PC-9 (cell line): ENCODE data around the gene ITGA8. TPM values are rescaled to one million over a fixed set of nuclear protein-coding genes. Genes with fewer than 3 reads are reported as not detected.

ENCODE experiments used
- BruUV-seq: library from RNA; stranded (reverse); fragments of 400-500 nt; replicated peaks from 2 replicates; lab custom pipeline; 2021; lab: Mats Ljungman, UMichigan
- CTCF ChIA-PET: fragments of 300-600 bp; sonication (Branson Sonifier 250); formaldehyde crosslinking; loops from one replicate; lab custom pipeline; 2022; ENCODE audit warnings: antibody characterized with exemption; lab: Charles Lee
- POLR2A ChIA-PET: fragments of 300-600 bp; sonication (Branson Sonifier 250); formaldehyde crosslinking; loops from one replicate; lab custom pipeline; 2022; ENCODE audit warnings: antibody characterized with exemption; ENCODE audit not compliant: unreplicated experiment; lab: Charles Lee
- DNase-seq, 2 experiments: peaks; one replicate each; pipeline versions ENCODE4 v3.0.0 to v3.0.0-alpha.2; 2015 to 2022; ENCODE audit warnings: mixed read lengths in 1 of 2
- H2AFZ ChIP-seq: fragments of 200-600 bp; sonication (generic); 2 replicates; pipeline ENCODE4 v1.8.1; 2017; ENCODE audit warnings: antibody characterized with exemption
- H3F3A ChIP-seq: fragments of 200-600 bp; sonication (generic); 2 replicates; pipeline ENCODE4 v1.8.1; 2017; ENCODE audit warnings: antibody characterized with exemption, mild to moderate bottlenecking, low read depth; ENCODE audit not compliant: insufficient read depth
- H3K27ac ChIP-seq: fragments of 200-600 bp; sonication (generic); 2 replicates; pipeline ENCODE4 v1.6.1; 2016; ENCODE audit warnings: mixed run types
- H3K27me3 ChIP-seq: fragments of 200-600 bp; sonication (generic); 2 replicates; pipeline ENCODE4 v1.6.1; 2016; ENCODE audit warnings: low read depth, mixed run types; ENCODE audit not compliant: insufficient read depth
- H3K36me3 ChIP-seq: fragments of 200-600 bp; sonication (generic); 2 replicates; pipeline ENCODE4 v1.6.1; 2016; ENCODE audit warnings: low read depth, mixed run types
- H3K4me1 ChIP-seq: fragments of 200-600 bp; sonication (generic); replicated peaks from 2 replicates; pipeline ENCODE4 v1.6.1; 2016; ENCODE audit warnings: mixed run types; ENCODE audit not compliant: insufficient read depth
- H3K4me2 ChIP-seq: fragments of 200-600 bp; sonication (generic); 2 replicates; pipeline ENCODE4 v1.6.1; 2017; ENCODE audit warnings: mixed run types
- H3K4me3 ChIP-seq: fragments of 200-600 bp; sonication (generic); 2 replicates; pipeline ENCODE4 v1.6.1; 2016; ENCODE audit warnings: mixed run types
- H3K79me2 ChIP-seq: fragments of 200-600 bp; sonication (generic); 2 replicates; pipeline ENCODE4 v1.6.1; 2017; ENCODE audit warnings: low read depth, mixed run types
- H3K9me2 ChIP-seq: fragments of 200-600 bp; sonication (generic); 2 replicates; pipeline ENCODE4 v1.8.1; 2017; ENCODE audit warnings: mild to moderate bottlenecking; ENCODE audit not compliant: insufficient read depth
- H3K9me3 ChIP-seq: fragments of 200-600 bp; sonication (generic); 2 replicates; pipeline ENCODE4 v1.8.1; 2016; ENCODE audit warnings: low read depth; ENCODE audit not compliant: insufficient read depth
- H4K20me1 ChIP-seq: fragments of 200-600 bp; sonication (generic); 2 replicates; pipeline ENCODE4 v1.8.1; 2017; ENCODE audit not compliant: insufficient read depth
- EZH2 ChIP-seq: fragments of 200-600 bp; sonication (generic); IDR thresholded peaks from 2 replicates; pipeline ENCODE4 v1.8.0; 2017; ENCODE audit warnings: antibody characterized with exemption, low read depth
- intact Hi-C: fragments of 100-400 bp; cut with micrococcal nuclease; formaldehyde crosslinking; loops from one replicate; pipeline ENCODE4 v1.10.0; 2022; ENCODE audit not compliant: unreplicated experiment
- total RNA-seq: library from RNA; stranded (reverse); gene quantifications from 2 replicates; pipeline ENCODE4 v1.2.3, GENCODE V29; 2021
- TF ChIP-seq, protein P1 (sequence below): fragments of 200-600 bp; sonication (generic); conservative IDR thresholded peaks from 2 replicates; pipeline ENCODE4 v1.6.1; 2017; ENCODE audit warnings: mixed run types, antibody characterized with exemption, mild to moderate bottlenecking, moderate library complexity

Gene ITGA8
- total RNA-seq, 1 experiment from 2014 or later: not detected

DNA sequence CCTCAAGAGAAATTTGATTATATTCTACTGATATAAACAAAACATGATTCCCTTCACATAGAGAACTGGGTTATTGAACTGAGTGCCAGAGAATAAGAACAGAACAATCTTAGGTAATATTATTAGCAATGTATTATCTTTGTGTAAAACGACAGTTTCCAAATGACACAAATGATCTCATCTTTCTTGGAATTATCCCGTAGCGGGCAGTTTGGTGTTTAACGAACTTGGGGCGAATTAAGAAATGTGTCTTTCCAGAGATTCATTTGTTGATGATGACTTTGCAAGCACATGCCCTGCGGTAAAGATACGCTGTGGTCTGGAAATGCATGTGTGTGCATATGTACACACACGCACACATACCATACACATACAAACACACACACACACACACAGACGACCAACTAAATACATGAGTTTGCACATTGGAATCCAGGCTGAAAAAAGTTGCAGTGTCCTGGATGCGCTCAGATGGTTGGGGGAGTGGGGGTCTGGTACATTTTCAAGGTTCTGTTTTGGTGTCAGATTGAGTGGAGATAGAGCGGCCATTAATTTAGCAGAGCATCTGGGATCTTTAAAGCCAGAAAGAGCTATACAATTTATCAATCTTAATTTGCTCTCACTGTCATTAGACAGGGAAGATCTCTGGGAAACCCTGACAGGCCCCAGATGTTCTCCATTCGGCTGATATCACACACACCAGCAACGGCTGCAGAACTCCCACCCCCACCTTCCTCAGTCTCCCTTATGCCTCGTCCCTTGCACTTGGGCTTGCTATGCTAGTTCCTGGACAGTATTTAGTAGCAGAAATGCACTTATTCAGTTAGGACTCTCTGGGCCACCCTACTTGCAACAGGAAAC is 236.3 kb downstream of the ITGA8 start:
- CTCF ChIA-PET: no interaction called here
- H3K27me3 ChIP-seq: peaks cover 20% of the 10 kb centered on the region

DNA sequence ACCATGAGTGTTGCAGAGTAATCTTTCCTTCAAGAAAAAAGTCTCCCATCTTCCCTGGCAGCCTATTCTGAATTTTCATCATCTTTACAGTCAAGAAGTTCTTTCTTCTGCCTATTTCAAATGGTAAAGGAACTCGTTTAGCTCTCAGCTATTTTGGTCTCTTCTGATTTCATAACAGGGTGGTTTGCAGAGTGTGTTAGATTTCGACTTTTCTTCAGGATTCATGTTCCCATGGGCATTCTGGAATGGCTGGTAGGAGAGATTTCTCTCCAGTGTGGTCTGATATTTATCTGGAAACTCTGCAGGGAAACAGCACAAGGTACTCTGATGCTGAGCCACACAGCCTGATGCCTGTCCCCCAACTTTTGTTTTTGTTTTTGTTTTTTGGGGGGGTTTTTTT is 237.6 kb downstream of the ITGA8 start:
- BruUV-seq: no TSS peak
- CTCF ChIA-PET: no interaction called here
- H3K27me3 ChIP-seq: peaks cover 21% of the 10 kb centered on the region; the same call in 1 of the 2 replicates

More for the DNA sequence above, 236.3 kb downstream of the ITGA8 start:
- Histone ChIP-seq H3K9me3 (no peaks in the 10 kb centered on the region), H3K4me3 (no peak overlapping the region), H3K4me2 (no peak overlapping the region), H3F3A (no peaks in the 10 kb centered on the region), H3K27ac (no peak overlapping the region), H3K4me1 (no peaks in the 10 kb centered on the region), H3K36me3 (no peaks in the 10 kb centered on the region), H3K79me2 (no peaks in the 10 kb centered on the region), H3K9me2 (no peaks in the 10 kb centered on the region), H4K20me1 (no peaks in the 10 kb centered on the region), H2AFZ (no peak overlapping the region)
- DNase-seq: no peak
- no TSS peak for BruUV-seq
- intact Hi-C loops: no loop called here
- POLR2A ChIA-PET: no interaction called here
- no peak for TF ChIP-seq EZH2
- TF ChIP-seq, protein P1, sequence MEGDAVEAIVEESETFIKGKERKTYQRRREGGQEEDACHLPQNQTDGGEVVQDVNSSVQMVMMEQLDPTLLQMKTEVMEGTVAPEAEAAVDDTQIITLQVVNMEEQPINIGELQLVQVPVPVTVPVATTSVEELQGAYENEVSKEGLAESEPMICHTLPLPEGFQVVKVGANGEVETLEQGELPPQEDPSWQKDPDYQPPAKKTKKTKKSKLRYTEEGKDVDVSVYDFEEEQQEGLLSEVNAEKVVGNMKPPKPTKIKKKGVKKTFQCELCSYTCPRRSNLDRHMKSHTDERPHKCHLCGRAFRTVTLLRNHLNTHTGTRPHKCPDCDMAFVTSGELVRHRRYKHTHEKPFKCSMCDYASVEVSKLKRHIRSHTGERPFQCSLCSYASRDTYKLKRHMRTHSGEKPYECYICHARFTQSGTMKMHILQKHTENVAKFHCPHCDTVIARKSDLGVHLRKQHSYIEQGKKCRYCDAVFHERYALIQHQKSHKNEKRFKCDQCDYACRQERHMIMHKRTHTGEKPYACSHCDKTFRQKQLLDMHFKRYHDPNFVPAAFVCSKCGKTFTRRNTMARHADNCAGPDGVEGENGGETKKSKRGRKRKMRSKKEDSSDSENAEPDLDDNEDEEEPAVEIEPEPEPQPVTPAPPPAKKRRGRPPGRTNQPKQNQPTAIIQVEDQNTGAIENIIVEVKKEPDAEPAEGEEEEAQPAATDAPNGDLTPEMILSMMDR: no peak

DNA sequence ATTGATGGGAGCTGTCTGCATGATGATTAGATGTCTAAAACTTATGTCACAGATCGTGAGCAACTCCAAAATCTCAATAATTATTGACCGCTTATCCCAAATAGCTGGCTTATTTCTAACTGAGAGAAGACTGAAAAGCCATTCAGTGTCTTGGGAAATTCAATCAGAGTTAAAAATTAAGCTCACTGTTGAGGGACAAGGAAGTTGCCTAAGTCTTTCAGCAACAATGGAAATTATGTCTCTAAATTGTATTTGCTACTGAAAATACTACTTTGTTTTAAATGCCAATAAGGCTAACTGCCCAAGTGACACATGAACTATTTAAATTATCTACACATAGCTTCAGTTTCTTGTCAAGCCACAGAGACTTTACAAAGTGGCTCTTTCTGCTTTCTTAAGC is 240.8 kb downstream of the ITGA8 start:
- Histone ChIP-seq H3K9me3 (no peaks in the 10 kb centered on the region), H3K4me2 (no peak overlapping the region), H2AFZ (no peak overlapping the region), H4K20me1 (no peaks in the 10 kb centered on the region), H3K27me3 (peaks cover 27% of the 10 kb centered on the region; the same call in 1 of the 2 replicates), H3K4me1 (no peaks in the 10 kb centered on the region), H3F3A (no peaks in the 10 kb centered on the region), H3K27ac (no peak overlapping the region), H3K9me2 (no peaks in the 10 kb centered on the region; the same call in 1 of the 2 replicates), H3K79me2 (no peaks in the 10 kb centered on the region), H3K36me3 (no peaks in the 10 kb centered on the region), H3K4me3 (no peak overlapping the region)
- CTCF ChIA-PET: no interaction called here
- no peak for TF ChIP-seq EZH2
- TF ChIP-seq, protein P1: no peak
- no peak for DNase-seq
- intact Hi-C loops: no loop called here
- no TSS peak for BruUV-seq
- POLR2A ChIA-PET: no interaction called here

More for the DNA sequence above, 237.6 kb downstream of the ITGA8 start:
- POLR2A ChIA-PET: no interaction called here
- Histone ChIP-seq H3K4me2 (no peak overlapping the region), H3K4me3 (no peak overlapping the region), H3K79me2 (no peaks in the 10 kb centered on the region), H3K27ac (no peak overlapping the region), H3K4me1 (no peaks in the 10 kb centered on the region), H4K20me1 (no peaks in the 10 kb centered on the region), H3F3A (no peaks in the 10 kb centered on the region), H3K9me3 (no peaks in the 10 kb centered on the region), H2AFZ (no peak overlapping the region), H3K9me2 (no peaks in the 10 kb centered on the region), H3K36me3 (no peaks in the 10 kb centered on the region)
- intact Hi-C loops: no loop called here
- no peak for DNase-seq
- TF ChIP-seq, protein P1: no peak
- no peak for TF ChIP-seq EZH2
